ENCODE measurements around the gene MTHFD2. TPM values are rescaled to one million over a fixed set of nuclear protein-coding genes. Genes with fewer than 3 reads are reported as not detected.

Gene MTHFD2
- polyA plus RNA-seq, 1 experiment, result 282 TPM

- Histone ChIP-seq H3K4me3 (ENCODE audit: low read depth, low read length) (no peak overlapping the region), H3K36me3 (ENCODE audit: control insufficient read depth, insufficient read depth, low read length) (no peaks in the 10 kb centered on the region), H3K27me3 (ENCODE audit: control insufficient read depth, insufficient read depth, low read length) (peaks cover 9% of the 10 kb centered on the region)
- TF ChIP-seq CTCF (IDR thresholded peaks at IDR 0.05; ENCODE audit: insufficient read depth, low read depth, low read length), result no peak
- no peak for DNase-seq (ENCODE audit: low read depth)
- CTCF ChIA-PET, result interaction anchor here (1.4 kb wide), 1 partner anchor 431 kb away, joined by 4 read pairs; no protein-coding TSS in a partner anchor
- POLR2A ChIA-PET, result no interaction called here
These were observed 57.3 kb downstream of the MTHFD2 start for GRCh38 chr2:74255660-74256213.

- Histone ChIP-seq H3K36me3 (ENCODE audit: control insufficient read depth, insufficient read depth, low read length) (no peaks in the 10 kb centered on the region), H3K27me3 (ENCODE audit: control insufficient read depth, insufficient read depth, low read length) (peaks cover 11% of the 10 kb centered on the region), H3K4me3 (ENCODE audit: low read depth, low read length) (no peak overlapping the region)
- no peak for TF ChIP-seq CTCF (IDR thresholded peaks at IDR 0.05; ENCODE audit: insufficient read depth, low read depth, low read length)
- no peak for DNase-seq (ENCODE audit: low read depth)
- ChIA-PET POLR2A (no interaction called here), CTCF (interaction anchor here (4.4 kb wide), 1 partner anchor 9 kb away, joined by 46 read pairs; no protein-coding TSS in a partner anchor)
These were observed 60.8 kb downstream of the MTHFD2 start for GRCh38 chr2:74259191-74259590.

- no peak for DNase-seq (ENCODE audit: low read depth)
- Histone ChIP-seq H3K36me3 (ENCODE audit: control insufficient read depth, insufficient read depth, low read length) (no peaks in the 10 kb centered on the region), H3K27me3 (ENCODE audit: control insufficient read depth, insufficient read depth, low read length) (peaks cover 11% of the 10 kb centered on the region), H3K4me3 (ENCODE audit: low read depth, low read length) (no peak overlapping the region)
- POLR2A ChIA-PET, result no interaction called here
- no peak for TF ChIP-seq CTCF (IDR thresholded peaks at IDR 0.05; ENCODE audit: insufficient read depth, low read depth, low read length)
- CTCF ChIA-PET, result interaction anchor here (2.6 to 4.4 kb wide), 2 partner anchors 10 to 435 kb away, joined by 13 to 46 read pairs; no protein-coding TSS in a partner anchor
These were observed 61.3 kb downstream of the MTHFD2 start for GRCh38 chr2:74259733-74260132.

- ChIA-PET POLR2A (no interaction called here), CTCF (interaction anchor here (1.0 to 4.4 kb wide), 9 partner anchors 10 to 439 kb away, joined by 3 to 46 read pairs (median 7); no protein-coding TSS in a partner anchor)
- DNase-seq (ENCODE audit: low read depth), result no peak
- TF ChIP-seq CTCF (IDR thresholded peaks at IDR 0.05; ENCODE audit: insufficient read depth, low read depth, low read length), result no peak
- no peaks in the 10 kb centered on the region for H3K36me3 ChIP-seq (ENCODE audit: control insufficient read depth, insufficient read depth, low read length)
- H3K27me3 ChIP-seq (ENCODE audit: control insufficient read depth, insufficient read depth, low read length), result peaks cover 11% of the 10 kb centered on the region
- no peak overlapping the region for H3K4me3 ChIP-seq (ENCODE audit: low read depth, low read length)
These were observed 62.1 kb downstream of the MTHFD2 start for GRCh38 chr2:74260495-74260894.

GRCh38 chr2:74261204-74261864 is 62.9 kb downstream of the MTHFD2 start:
- DNase-seq (ENCODE audit: low read depth), result no peak
- POLR2A ChIA-PET, result no interaction called here

More at GRCh38 chr2:74261204-74261864, 62.9 kb downstream of the MTHFD2 start:
- Histone ChIP-seq H3K4me3 (ENCODE audit: low read depth, low read length) (no peak overlapping the region), H3K36me3 (ENCODE audit: control insufficient read depth, insufficient read depth, low read length) (no peaks in the 10 kb centered on the region), H3K27me3 (ENCODE audit: control insufficient read depth, insufficient read depth, low read length) (peaks cover 11% of the 10 kb centered on the region)
- CTCF ChIA-PET, result interaction anchor here (0.6 to 4.4 kb wide), 14 partner anchors 11 to 604 kb away, joined by 3 to 46 read pairs (median 4); partner anchors contain the start of gene MTHFD2
- peak; percentile 64 for TF ChIP-seq CTCF (IDR thresholded peaks at IDR 0.05; ENCODE audit: insufficient read depth, low read depth, low read length)

All from BJ (cell line).